ENCODE results near the gene HADHA.

DNA sequence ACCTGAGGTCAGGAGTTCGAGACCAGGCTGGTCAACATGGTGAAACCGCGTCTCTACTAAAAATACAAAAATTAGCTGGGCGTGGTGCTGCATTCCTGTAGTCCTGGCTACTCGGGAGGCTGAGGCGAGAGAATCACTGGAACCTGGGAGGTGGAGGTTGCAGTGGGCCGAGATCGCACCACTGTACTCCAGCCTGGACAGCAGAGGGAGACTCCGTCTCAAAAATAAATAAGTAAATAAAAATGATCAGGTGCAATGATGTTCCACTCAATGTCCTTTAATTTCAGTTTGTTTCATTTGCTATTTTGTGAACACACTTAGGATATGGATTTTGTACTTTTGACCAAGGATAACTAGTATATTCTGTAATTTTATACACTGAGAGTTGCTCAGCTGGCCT, 9.3 kb downstream of the HADHA start:
- TF ChIP-seq CTCF (IDR thresholded peaks at IDR 0.05; ENCODE audit: low read depth, low read length) (peak; percentile 16; the same call in 1 of the 2 replicates), EZH2phosphoT487 (IDR thresholded peaks at IDR 0.05; ENCODE audit: low read depth) (no peak)
